ENCODE measurements around the gene ZNRF1.

- TF ChIP-seq CTCF (IDR thresholded peaks at IDR 0.05) (no peak), POLR2A (IDR thresholded peaks at IDR 0.05) (no peak)
Measured at GRCh38 chr16:75085556-75085955, 86.7 kb downstream of the ZNRF1 start.
